Common myeloid progenitor, CD34-positive (primary cell): ENCODE measurements around the gene ACLY.

ENCODE experiments used
- CTCF ChIA-PET: fragments of 350-600 bp; sonication (Branson Sonifier 250); formaldehyde crosslinking; loops from one replicate; lab custom pipeline; 2021; ENCODE audit warnings: antibody characterized with exemption; lab: Charles Lee
- POLR2A ChIA-PET: fragments of 350-600 bp; sonication (Branson Sonifier 250); formaldehyde crosslinking; loops from one replicate; lab custom pipeline; 2021; ENCODE audit warnings: antibody characterized with exemption; lab: Charles Lee
- DNase-seq, 3 donors: peaks; one replicate each; pipeline versions ENCODE4 v3.0.0 to v3.0.0-alpha.2; 2013
- H3K27ac ChIP-seq, 2 experiments: 1 replicate in 1 of 2; 2 replicates in 1 of 2; pipeline ENCODE4 v1.7.0; 2013; ENCODE audit warnings: inconsistent platforms in 2 of 2, low read length in 2 of 2, mild to moderate bottlenecking in 2 of 2, low read depth in 1 of 2, moderate library complexity in 1 of 2; ENCODE audit not compliant: severe bottlenecking in 2 of 2, insufficient read depth in 1 of 2, poor library complexity in 1 of 2
- H3K27me3 ChIP-seq, 5 experiments: replicated peaks in 2 of 5; 1 replicate in 3 of 5; 2 replicates in 2 of 5; pipeline versions ENCODE4 v1.6.1 to v1.7.0; 2013; ENCODE audit warnings: low read length in 4 of 5, mild to moderate bottlenecking in 2 of 5, moderate library complexity in 2 of 5, inconsistent platforms in 1 of 5; ENCODE audit not compliant: insufficient read depth in 5 of 5, control insufficient read depth in 4 of 5
- H3K36me3 ChIP-seq, 4 experiments: 1 replicate in 2 of 4; 2 replicates in 2 of 4; pipeline versions ENCODE4 v1.6.1 to v1.7.0; 2013; ENCODE audit warnings: low read length in 3 of 4, control low read depth in 1 of 4, mild to moderate bottlenecking in 1 of 4; ENCODE audit not compliant: control insufficient read depth in 4 of 4, insufficient read depth in 4 of 4
- H3K4me1 ChIP-seq, 4 experiments: 1 replicate in 3 of 4; 2 replicates in 1 of 4; pipeline versions ENCODE4 v1.6.1 to v1.7.1; 2013; ENCODE audit warnings: low read length in 3 of 4, mild to moderate bottlenecking in 3 of 4, control low read depth in 1 of 4, inconsistent platforms in 1 of 4, moderate library complexity in 1 of 4; ENCODE audit not compliant: control insufficient read depth in 4 of 4, insufficient read depth in 4 of 4; ENCODE audit errors: control extremely low read depth in 1 of 4
- H3K4me3 ChIP-seq, 7 experiments: 1 replicate in 4 of 7; 2 replicates in 3 of 7; pipeline versions ENCODE4 v1.5.1 to v1.7.0; 2013; ENCODE audit warnings: mild to moderate bottlenecking in 7 of 7, low read length in 6 of 7, moderate library complexity in 6 of 7, inconsistent platforms in 2 of 7, low read depth in 2 of 7, control low read depth in 1 of 7; ENCODE audit not compliant: insufficient read depth in 4 of 7, control insufficient read depth in 1 of 7; ENCODE audit errors: extremely low read depth in 1 of 7
- H3K9me3 ChIP-seq, 5 experiments: 1 replicate in 4 of 5; 2 replicates in 1 of 5; pipeline versions ENCODE4 v1.6.1 to v1.7.1; 2013; ENCODE audit warnings: low read length in 4 of 5, mild to moderate bottlenecking in 2 of 5, inconsistent platforms in 1 of 5, low read depth in 1 of 5, moderate library complexity in 1 of 5; ENCODE audit not compliant: control insufficient read depth in 4 of 5, insufficient read depth in 2 of 5; ENCODE audit errors: control extremely low read depth in 1 of 5
- WGBS: methylation state at CpG from one replicate; pipeline ENCODE4 v1.1.5; 2013; ENCODE audit not compliant: insufficient coverage; 5-methylcytosine and 5-hydroxymethylcytosine counted together

Gene ACLY

DNA sequence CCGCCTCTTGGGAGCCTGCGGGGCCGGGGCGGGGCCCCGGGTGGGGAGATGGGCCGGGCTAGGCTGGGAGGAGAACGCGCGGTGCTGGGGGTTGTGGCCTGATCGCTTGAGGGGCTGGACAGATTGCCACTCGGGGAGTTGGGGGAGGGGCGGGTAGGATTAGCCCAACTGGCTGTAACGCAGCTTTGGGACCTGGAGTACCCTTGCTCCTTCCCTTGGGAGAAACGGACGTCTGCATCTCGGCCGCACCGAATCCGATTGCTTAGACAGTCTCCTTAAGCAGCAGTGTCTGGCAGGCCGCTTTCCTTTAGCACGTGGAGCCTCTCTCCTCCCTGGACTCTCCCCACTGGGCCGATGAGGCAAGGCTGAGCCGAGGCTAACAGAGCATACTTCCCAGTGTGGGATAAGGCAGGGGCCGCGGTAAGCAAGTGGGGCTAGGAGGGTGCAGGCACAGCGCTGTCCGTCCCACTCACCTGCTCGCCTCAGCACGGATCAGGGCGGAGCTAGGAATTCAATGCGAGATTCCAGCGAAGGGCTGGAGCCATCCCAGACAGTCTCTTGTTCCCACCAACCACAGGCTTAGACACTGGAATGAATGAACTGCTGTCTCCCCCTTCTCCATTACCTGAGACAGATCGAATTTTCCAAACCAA lies 540 bp upstream of the ACLY start:
- Histone ChIP-seq H3K4me3 (peak overlapping the region in 6 of 7 experiments; percentile 94 to 99 (median 96)), H3K27me3 (no peaks in the 10 kb centered on the region), H3K36me3 (peaks cover 0 to 15% (median 3%) of the 10 kb centered on the region in 4 experiments), H3K4me1 (peaks cover 5 to 39% (median 21%) of the 10 kb centered on the region in 4 experiments), H3K9me3 (no peaks in the 10 kb centered on the region), H3K27ac (no peak overlapping the region)
- ChIA-PET CTCF (interaction anchor here (0.6 to 3.4 kb wide), 4 partner anchors 10 to 39 kb away, joined by 3 to 17 read pairs (median 8); partner anchors contain the start of gene ODAD4), POLR2A (interaction anchor here (1.0 kb wide), 1 partner anchor 10 kb away, joined by 3 read pairs; no protein-coding TSS in a partner anchor)
- DNase-seq = no peak
- WGBS = 24% methylated on average over 20 of the region's 33 CpGs

DNA sequence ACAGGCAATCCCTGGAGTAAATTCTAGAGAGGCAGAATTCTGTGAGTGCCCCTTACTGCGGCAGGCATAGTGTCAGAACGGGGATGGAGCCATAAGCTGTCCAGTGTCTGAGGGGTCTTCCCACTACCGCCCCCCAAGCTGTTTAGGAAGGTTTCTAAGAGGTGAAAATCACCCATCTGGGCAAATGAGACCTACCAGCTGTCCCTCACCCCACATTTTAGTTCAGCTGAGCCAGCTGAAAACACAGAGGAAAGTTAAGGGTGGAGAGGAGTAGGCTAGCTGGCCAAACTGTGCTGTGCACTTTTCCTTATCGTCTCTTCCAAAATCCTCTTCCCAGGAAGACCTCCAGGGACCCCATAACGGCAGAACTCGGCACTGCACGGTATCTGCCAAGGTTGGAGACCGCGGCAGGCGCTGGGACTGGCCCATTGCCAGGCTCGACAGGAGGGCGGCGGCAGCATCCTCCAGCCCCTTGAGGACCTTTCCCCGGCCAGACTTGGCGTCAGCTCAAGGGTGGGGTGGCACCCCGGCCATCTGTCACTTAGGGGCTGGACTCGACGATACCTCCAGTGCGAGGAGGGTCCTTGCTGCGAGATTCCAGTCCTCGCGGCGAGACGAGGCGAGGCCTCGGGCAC lies 955 bp downstream of the ACLY start:
- peak overlapping the region; percentile 67 to 82 for H3K27ac ChIP-seq
- H3K36me3 ChIP-seq = peaks cover 0 to 30% (median 13%) of the 10 kb centered on the region in 4 experiments
- H3K9me3 ChIP-seq = no peaks in the 10 kb centered on the region
- no peaks in the 10 kb centered on the region for H3K27me3 ChIP-seq
- H3K4me1 ChIP-seq = peaks cover 5 to 39% (median 21%) of the 10 kb centered on the region in 4 experiments
- 6% methylated on average over 22 of the region's 26 CpGs for WGBS
- ChIA-PET POLR2A (no interaction called here), CTCF (interaction anchor here (1.6 to 3.4 kb wide), 4 partner anchors 8 to 41 kb away, joined by 4 to 17 read pairs (median 8); partner anchors contain the start of gene ODAD4)
- peak overlapping the region; percentile 94 to 99 (median 96) for H3K4me3 ChIP-seq
- peak; percentile 36 to 57 (median 54) for DNase-seq

DNA sequence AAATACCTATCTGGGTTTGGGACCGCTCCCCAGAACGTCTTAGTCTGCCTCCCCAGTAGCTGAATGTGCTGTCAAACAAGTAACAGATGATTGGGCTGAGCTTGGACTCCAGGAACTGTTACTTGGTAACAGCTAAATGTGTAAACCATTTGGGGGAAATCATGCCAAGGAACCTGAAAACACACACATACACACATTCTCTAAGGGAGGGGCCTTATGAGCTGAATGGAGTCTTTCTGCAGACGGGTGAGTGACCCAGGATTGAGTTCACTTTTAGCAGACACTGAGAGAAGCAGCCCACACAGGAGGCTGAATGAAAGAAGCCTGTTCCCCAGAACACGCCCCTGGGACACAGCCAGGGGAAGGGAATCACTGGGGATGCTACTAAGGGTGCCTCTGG lies 1.6 kb downstream of the ACLY start:
- DNase-seq = no peak
- 81% methylated on average over 2 of the region's 4 CpGs for WGBS
- H3K36me3 ChIP-seq = peaks cover 0 to 36% (median 19%) of the 10 kb centered on the region in 4 experiments
- H3K27me3 ChIP-seq = no peaks in the 10 kb centered on the region
- H3K4me1 ChIP-seq = peaks cover 5 to 39% (median 21%) of the 10 kb centered on the region in 4 experiments
- no peak overlapping the region for H3K27ac ChIP-seq
- no peaks in the 10 kb centered on the region for H3K9me3 ChIP-seq
- peak overlapping the region in 2 of 7 experiments; percentile 95 to 98 for H3K4me3 ChIP-seq
- POLR2A ChIA-PET = no interaction called here
- CTCF ChIA-PET = interaction anchor here (0.8 to 3.4 kb wide), 5 partner anchors 9 to 116 kb away, joined by 4 to 17 read pairs (median 5); partner anchors contain the start of gene ODAD4

GRCh38 chr17:41915566-41915965 lies 3.2 kb downstream of the ACLY start:
- DNase-seq = no peak
- H3K4me1 ChIP-seq = peaks cover 5 to 39% (median 21%) of the 10 kb centered on the region in 4 experiments
- H3K4me3 ChIP-seq = no peak overlapping the region
- H3K27me3 ChIP-seq = no peaks in the 10 kb centered on the region
- no peak overlapping the region for H3K27ac ChIP-seq
- H3K9me3 ChIP-seq = no peaks in the 10 kb centered on the region
- peaks cover 6 to 52% (median 33%) of the 10 kb centered on the region in 4 experiments for H3K36me3 ChIP-seq
- 100% methylated on average over 2 of the region's 2 CpGs for WGBS
- ChIA-PET POLR2A (interaction anchor here (0.6 kb wide), 1 partner anchor 84 kb away, joined by 3 read pairs; no protein-coding TSS in a partner anchor), CTCF (interaction anchor here (0.6 to 1.3 kb wide), 5 partner anchors 11 to 222 kb away, joined by 3 to 4 read pairs (median 3); partner anchors contain the start of gene ODAD4)

- peaks cover 5 to 36% (median 21%) of the 10 kb centered on the region in 4 experiments for H3K4me1 ChIP-seq
- no peak for DNase-seq
- no peaks in the 10 kb centered on the region for H3K9me3 ChIP-seq
- H3K4me3 ChIP-seq = no peak overlapping the region
- WGBS = 95% methylated on average over 3 of the region's 5 CpGs
- ChIA-PET CTCF (interaction anchor here (0.9 to 1.3 kb wide), 4 partner anchors 10 to 129 kb away, joined by 3 to 4 read pairs (median 3); partner anchors contain the start of gene ODAD4), POLR2A (interaction anchor here (0.7 kb wide), 1 partner anchor 226 kb away, joined by 3 read pairs; no protein-coding TSS in a partner anchor)
- no peaks in the 10 kb centered on the region for H3K27me3 ChIP-seq
- H3K36me3 ChIP-seq = peaks cover 10 to 57% (median 38%) of the 10 kb centered on the region in 4 experiments
- H3K27ac ChIP-seq = no peak overlapping the region
These were observed 3.7 kb downstream of the ACLY start for GRCh38 chr17:41915020-41915419.

- Histone ChIP-seq H3K36me3 (peaks cover 10 to 64% (median 44%) of the 10 kb centered on the region in 4 experiments), H3K4me3 (no peak overlapping the region), H3K9me3 (no peaks in the 10 kb centered on the region), H3K4me1 (peaks cover 5 to 30% (median 15%) of the 10 kb centered on the region in 4 experiments), H3K27me3 (no peaks in the 10 kb centered on the region), H3K27ac (peak overlapping the region in 1 of 2 experiments; percentile 2)
- DNase-seq = no peak
- ChIA-PET POLR2A (interaction anchor here (0.7 kb wide), 1 partner anchor 225 kb away, joined by 3 read pairs; no protein-coding TSS in a partner anchor), CTCF (interaction anchor here (1.2 kb wide), 1 partner anchor 14 kb away, joined by 3 read pairs; no protein-coding TSS in a partner anchor)
- 98% methylated on average over 5 of the region's 6 CpGs for WGBS
These were observed 4.4 kb downstream of the ACLY start for GRCh38 chr17:41914358-41914766.
